Lower lobe of right lung (tissue), 2 donors: ENCODE measurements around the gene STC2. TPM values are rescaled to one million over a fixed set of nuclear protein-coding genes. Genes with fewer than 3 reads are reported as not detected.

Experiments used
- ATAC-seq, 2 donors: fragments of 200-7000 bp; cut with Tn5 transposase; one replicate each; pipeline ENCODE4 v1.9.1; 2020 to 2022; ENCODE audit warnings: mild to moderate bottlenecking in 2 of 2, moderate library complexity in 2 of 2
- DNase-seq: peaks from one replicate; pipeline ENCODE4 v3.0.0-alpha.2; 2020
- H3K27ac ChIP-seq: fragments of 200-600 bp; one replicate; pipeline ENCODE4 v1.8.0; 2022
- H3K27me3 ChIP-seq: fragments of 200-600 bp; one replicate; pipeline ENCODE4 v1.8.0; 2022; ENCODE audit warnings: low read depth
- H3K36me3 ChIP-seq: fragments of 200-600 bp; one replicate; pipeline ENCODE4 v1.8.0; 2022; ENCODE audit warnings: mild to moderate bottlenecking
- H3K4me1 ChIP-seq: fragments of 200-600 bp; one replicate; pipeline ENCODE4 v1.8.0; 2022
- H3K4me3 ChIP-seq: fragments of 200-600 bp; one replicate; pipeline ENCODE4 v1.8.0; 2022; ENCODE audit warnings: mild to moderate bottlenecking
- H3K9me3 ChIP-seq: fragments of 200-600 bp; one replicate; pipeline ENCODE4 v1.8.0; 2022
- CTCF ChIP-seq: fragments of 200-600 bp; IDR thresholded peaks from one replicate; pipeline ENCODE4 v1.8.0; 2022; ENCODE audit warnings: antibody characterized with exemption, mild to moderate bottlenecking
- intact Hi-C: fragments of 100-400 bp; cut with DNase I; formaldehyde crosslinking; loops from one replicate; pipeline ENCODE4 v1.11.0; 2022
- microRNA-seq: library from miRNA; unstranded; fragments of <30 nt; microRNA quantifications from one replicate; pipeline ENCODE4 v1.2.0, GENCODE V29; 2020; ENCODE audit warnings: borderline number of aligned reads
- total RNA-seq: library from RNA; stranded (reverse); fragmentation: NEBNext Ultra II Directional; extraction: Animal tissue kit (Norgen Biotek cat#: 25700); gene quantifications from one replicate; pipeline ENCODE4 v1.2.1, GENCODE V29; 2021
- donor health status: DM: no; HTN: yes; CAD: no; lungs with severe emphysema.

Gene STC2
- total RNA-seq, 1 donor from 2014 or later, result 10.8 TPM

GRCh38 chr5:173268750-173269432 is 59.3 kb downstream of the STC2 start:
- H3K36me3 ChIP-seq, result no peaks in the 10 kb centered on the region
- intact Hi-C loops, result no loop called here
- H3K9me3 ChIP-seq, result no peaks in the 10 kb centered on the region
- TF ChIP-seq CTCF, result no peak
- peaks cover 35% of the 10 kb centered on the region for H3K27me3 ChIP-seq
- DNase-seq (no peak), ATAC-seq (no peak)
- no peaks in the 10 kb centered on the region for H3K4me1 ChIP-seq
- no peak overlapping the region for H3K4me3 ChIP-seq
- H3K27ac ChIP-seq, result no peak overlapping the region

GRCh38 chr5:173265433-173265832 is 62.8 kb downstream of the STC2 start:
- TF ChIP-seq CTCF, result no peak
- H3K27ac ChIP-seq, result no peak overlapping the region
- no peak overlapping the region for H3K4me3 ChIP-seq
- DNase-seq, result no peak
- intact Hi-C loops, result no loop called here
- no peaks in the 10 kb centered on the region for H3K36me3 ChIP-seq
- H3K4me1 ChIP-seq, result no peaks in the 10 kb centered on the region
- H3K9me3 ChIP-seq, result no peaks in the 10 kb centered on the region
- ATAC-seq, result no peak
- peaks cover 30% of the 10 kb centered on the region for H3K27me3 ChIP-seq

Small RNA genes within 50 kb of the gene (microRNA-seq; reads per million reads assigned to microRNA genes)
- gene MIR8056, result not detected

Other genes with a start within 250 kb of the STC2 start
- gene BNIP1, start 183.9 kb downstream of the STC2 start, total RNA-seq, result 8.4 TPM
- not detected for gene NKX2-5, start 93.2 kb downstream of the STC2 start, total RNA-seq